Esophagus muscularis mucosa (tissue), 4 donors: Measurements from ENCODE around the gene NAALADL1. TPM values are rescaled to one million over a fixed set of nuclear protein-coding genes. Genes with fewer than 3 reads are reported as not detected.

Experiments
- DNase-seq: peaks from one replicate; pipeline ENCODE4 v3.0.0-alpha.2; 2017; ENCODE audit errors: extremely low spot score
- H3K27ac ChIP-seq, 4 donors: fragments of 200-600 bp; sonication (generic); replicated peaks in 1 of 4; 1 replicate in 3 of 4; 2 replicates in 1 of 4; pipeline ENCODE4 v1.5.1; 2016 to 2019; ENCODE audit warnings: mild to moderate bottlenecking in 1 of 4
- H3K27me3 ChIP-seq, 4 donors: fragments of 200-600 bp; sonication (generic); one replicate each; pipeline versions ENCODE4 v1.5.1 to v1.6.0; 2016 to 2019
- H3K36me3 ChIP-seq, 4 donors: fragments of 200-600 bp; sonication (generic); one replicate each; pipeline ENCODE4 v1.5.1; 2016 to 2019
- H3K4me1 ChIP-seq, 4 donors: fragments of 200-600 bp; sonication (generic); one replicate each; pipeline ENCODE4 v1.5.1; 2016 to 2019
- H3K4me3 ChIP-seq, 4 donors: fragments of 200-600 bp; sonication (generic); 1 replicate in 2 of 4; 2 replicates in 2 of 4; pipeline ENCODE4 v1.5.1; 2016 to 2019; ENCODE audit warnings: mild to moderate bottlenecking in 4 of 4, moderate library complexity in 1 of 4
- H3K9me3 ChIP-seq, 4 donors: fragments of 200-600 bp; sonication (generic); 1 replicate in 3 of 4; 2 replicates in 1 of 4; pipeline ENCODE4 v1.5.1; 2016 to 2019
- CTCF ChIP-seq, 3 experiments: fragments of 200-600 bp in 2 of 3; fragments of 450-650 bp in 1 of 3; sonication (generic) in 2 of 3; IDR thresholded peaks; one replicate each; pipeline ENCODE4 v1.5.1; 2017 to 2019; ENCODE audit warnings: antibody characterized with exemption in 3 of 3, mild to moderate bottlenecking in 2 of 3, moderate library complexity in 1 of 3
- EP300 ChIP-seq: sonication (generic); formaldehyde crosslinking; IDR thresholded peaks from one replicate; pipeline ENCODE4 v1.6.1; 2017; ENCODE audit warnings: antibody characterized with exemption
- POLR2A ChIP-seq: fragments of 450-650 bp; IDR thresholded peaks from one replicate; pipeline ENCODE4 v1.6.1; 2017; ENCODE audit warnings: antibody characterized with exemption, moderate library complexity, mild to moderate bottlenecking, low read depth
- POLR2AphosphoS5 ChIP-seq, 2 donors: sonication (generic); formaldehyde crosslinking; IDR thresholded peaks; one replicate each; pipeline ENCODE4 v1.6.1; 2017; ENCODE audit warnings: antibody characterized with exemption in 2 of 2
- whole genome bisulfite sequencing: methylation state at CpG from one replicate; pipeline ENCODE4 v1.1.5; 2018; 5-methylcytosine and 5-hydroxymethylcytosine counted together
- intact Hi-C: fragments of 100-400 bp; cut with DNase I; formaldehyde crosslinking; loops from one replicate; pipeline ENCODE4 v1.15.1; 2023
- total RNA-seq, 4 donors: library from RNA; depleted of rRNA; stranded (reverse); fragments of >200 nt; gene quantifications; one replicate each; pipeline versions ENCODE4 v1.1.0 to v1.2.1, GENCODE V29; 2016

The NAALADL1 gene
- total RNA-seq, 4 donors from 2014 or later, result 22.8 to 43.7 (median 31.0) TPM

GRCh38 chr11:65102142-65103095 is 44.1 kb upstream of the NAALADL1 start:
- WGBS, result 77% methylated on average over 8 of the region's 8 CpGs

GRCh38 chr11:65100674-65101350 is 42.5 kb upstream of the NAALADL1 start:
- Histone ChIP-seq H3K4me3 (no peak overlapping the region), H3K27me3 (no peaks in the 10 kb centered on the region), H3K9me3 (no peaks in the 10 kb centered on the region), H3K27ac (no peak overlapping the region), H3K4me1 (peaks cover 26 to 52% (median 43%) of the 10 kb centered on the region in 4 donors), H3K36me3 (peaks cover 5 to 47% (median 21%) of the 10 kb centered on the region in 4 donors)
- TF ChIP-seq CTCF (IDR thresholded peaks at IDR 0.05), result no peak
- no peak for TF ChIP-seq POLR2A
- no peak for TF ChIP-seq POLR2AphosphoS5 (IDR thresholded peaks at IDR 0.05)
- TF ChIP-seq EP300, result no peak
- WGBS, result 85% methylated on average over 6 of the region's 6 CpGs
- DNase-seq, result no peak
- intact Hi-C loops, result no loop called here

More at GRCh38 chr11:65102142-65103095, 44.1 kb upstream of the NAALADL1 start:
- Histone ChIP-seq H3K4me3 (no peak overlapping the region), H3K4me1 (peaks cover 16 to 42% (median 32%) of the 10 kb centered on the region in 4 donors), H3K27ac (peak overlapping the region in 2 of 4 donors; percentile 15), H3K9me3 (no peaks in the 10 kb centered on the region), H3K36me3 (peaks cover 5 to 54% (median 31%) of the 10 kb centered on the region in 4 donors), H3K27me3 (no peaks in the 10 kb centered on the region)
- no peak for DNase-seq
- intact Hi-C loops, result no loop called here
- no peak for TF ChIP-seq CTCF (IDR thresholded peaks at IDR 0.05)
- no peak for TF ChIP-seq POLR2A
- TF ChIP-seq EP300, result no peak
- no peak for TF ChIP-seq POLR2AphosphoS5 (IDR thresholded peaks at IDR 0.05)

- intact Hi-C loops, result loop anchor here (1.0 kb wide), 1 partner anchor 13 kb away; the partner anchor contains the start of genes CDCA5 and ZFPL1
- H3K36me3 ChIP-seq, result peaks cover 0 to 27% (median 12%) of the 10 kb centered on the region in 4 donors
- no peaks in the 10 kb centered on the region for H3K27me3 ChIP-seq
- H3K4me3 ChIP-seq, result peak overlapping the region; percentile 75 to 93 (median 88)
- H3K9me3 ChIP-seq, result no peaks in the 10 kb centered on the region
- TF ChIP-seq CTCF (IDR thresholded peaks at IDR 0.05) (no peak), POLR2AphosphoS5 (IDR thresholded peaks at IDR 0.05) (no peak), EP300 (no peak), POLR2A (no peak)
- 89% methylated on average over 2 of the region's 8 CpGs for WGBS
- peak overlapping the region; percentile 85 to 96 (median 90) for H3K27ac ChIP-seq
- peaks cover 22 to 36% (median 28%) of the 10 kb centered on the region in 4 donors for H3K4me1 ChIP-seq
- no peak for DNase-seq
Observed at GRCh38 chr11:65096926-65097325, 38.6 kb upstream of the NAALADL1 start.

GRCh38 chr11:65095974-65096806 is 37.8 kb upstream of the NAALADL1 start, which contains the start of gene VPS51:
Gene VPS51 (plus strand): TSS chr11:65096214. CDS start chr11:65096251, 37 bp downstream.
- Histone ChIP-seq H3K9me3 (no peaks in the 10 kb centered on the region), H3K4me3 (peak within 1 kb of the TSS; percentile 75 to 93 (median 88)), H3K27ac (peak within 1 kb of the TSS; percentile 85 to 96 (median 90)), H3K36me3 (peaks cover 0 to 27% (median 12%) of the 10 kb centered on the region in 4 donors), H3K4me1 (peaks cover 20 to 31% (median 25%) of the 10 kb centered on the region in 4 donors), H3K27me3 (no peaks in the 10 kb centered on the region)
- TF ChIP-seq POLR2AphosphoS5 (IDR thresholded peaks at IDR 0.05), result peak; percentile 86 to 95
- peak; percentile 52 for TF ChIP-seq POLR2A
- peak in 1 of 3 experiments; percentile 45 for TF ChIP-seq CTCF (IDR thresholded peaks at IDR 0.05)
- TF ChIP-seq EP300, result no peak
- WGBS, result 0% methylated on average over 15 of the region's 52 CpGs
- peak; percentile 97 for DNase-seq
- intact Hi-C loops, result loop anchor here (1.0 kb wide), 1 partner anchor 12 kb away; the partner anchor contains the start of genes CDCA5 and ZFPL1
